OCI-M2 (cell line): ENCODE results near the gene TEX12.
"Not testable (repeated sequence)": the region's sequence is repeated elsewhere in the genome, so short reads cannot be mapped to it uniquely, and the experiment has no call there.

ENCODE experiments used
- DNase-seq: peaks from one replicate; lab custom pipeline; 2025; ENCODE audit not compliant: unreplicated experiment; lab: John Stamatoyannopoulos, UW

TEX12 gene

DNA sequence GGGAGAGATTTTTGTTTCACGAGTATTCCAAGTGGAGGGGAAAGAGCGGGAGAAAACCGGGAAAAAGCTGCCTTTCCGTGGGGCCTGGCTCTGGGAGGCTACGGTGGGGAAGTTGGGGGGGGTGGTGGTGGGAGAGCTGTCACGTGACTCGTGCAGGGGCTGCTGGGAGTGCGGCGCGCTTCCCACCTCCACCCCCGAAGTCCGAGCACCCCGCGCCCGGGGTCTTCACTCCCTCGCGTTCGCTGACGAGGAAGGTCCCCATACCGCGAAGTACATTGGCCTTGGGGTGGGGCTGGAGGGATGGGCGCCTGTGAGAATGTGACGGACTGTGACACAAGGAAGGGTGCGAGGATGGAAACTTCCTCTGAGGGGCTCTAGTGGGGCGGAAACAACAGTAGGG is at the start of gene TEX12:
TEX12 (plus strand) TSS at position 228 of the 400 bp plus-strand sequence. CDS start 1,897 bp downstream, outside the sequence.
- DNase-seq, result no peak

DNA sequence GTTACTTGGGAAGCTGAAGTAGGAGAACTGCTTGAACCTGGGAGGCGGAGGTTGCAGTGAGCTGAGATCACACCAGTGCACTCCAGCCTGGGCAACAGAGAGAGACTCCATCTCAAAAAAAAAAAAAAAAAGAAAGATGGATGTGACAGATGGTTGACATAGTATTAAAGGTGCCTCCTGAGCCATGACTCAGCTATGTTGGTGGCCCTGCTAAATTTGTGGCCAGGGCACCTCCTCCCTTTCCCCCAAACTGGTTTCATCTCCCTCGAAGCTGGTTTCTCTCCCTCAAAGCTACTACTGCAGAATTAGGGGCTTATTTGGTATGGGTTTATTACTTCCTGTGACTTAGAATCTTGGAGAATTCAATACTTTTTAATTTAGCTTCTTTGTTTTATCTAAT is 49.0 kb upstream of the TEX12 start:
- no peak for DNase-seq

DNA sequence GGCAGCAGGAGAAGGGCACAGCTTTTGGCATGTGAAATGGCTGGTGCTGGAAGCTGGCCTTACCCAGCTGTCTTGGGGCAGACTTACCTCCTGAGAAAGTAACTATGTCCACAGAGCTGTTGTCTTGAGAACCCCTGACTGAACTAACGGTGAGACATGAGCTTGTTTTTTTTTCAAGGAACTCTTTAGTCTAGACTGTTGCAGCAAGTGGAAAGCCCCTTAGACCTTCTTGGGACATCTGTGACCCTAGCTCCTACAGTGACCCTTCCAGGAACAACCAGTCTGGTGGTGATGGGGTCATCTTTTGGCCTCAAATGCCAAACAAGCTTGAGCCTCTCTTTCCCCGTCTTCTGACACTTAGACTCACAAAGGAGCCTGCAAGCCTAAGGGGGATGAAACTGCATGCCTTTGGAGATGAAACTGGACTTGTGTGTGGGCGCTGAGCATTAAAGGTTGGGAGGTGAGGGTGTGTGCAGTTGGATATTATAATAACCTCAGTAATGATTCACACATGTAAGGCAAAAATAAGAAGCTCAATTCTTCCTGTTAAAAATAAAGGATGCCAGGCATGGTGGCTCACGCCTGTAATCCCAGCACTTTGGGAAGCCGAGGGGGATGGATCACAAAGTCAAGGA is 45.1 kb upstream of the TEX12 start:
- DNase-seq, result no peak

DNA sequence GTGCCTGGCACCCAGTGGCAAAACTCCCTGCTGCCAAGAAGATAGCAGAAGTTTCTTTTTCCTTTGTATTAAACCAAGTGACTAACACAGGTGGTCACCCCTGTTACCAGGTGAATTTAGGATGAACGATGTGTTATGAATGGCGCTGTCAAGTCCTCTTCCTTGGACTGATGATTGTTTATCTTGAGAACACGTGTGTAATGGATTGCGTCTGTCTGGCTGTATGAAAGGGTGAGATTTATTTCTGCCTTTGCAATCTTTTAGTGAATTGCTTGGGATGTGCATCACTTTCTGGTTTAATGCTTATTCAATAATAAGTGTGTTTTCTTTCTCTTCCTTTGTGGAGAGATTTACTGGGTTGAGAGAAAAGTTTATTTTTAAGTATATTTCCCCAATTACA is 44.0 kb upstream of the TEX12 start:
- no peak for DNase-seq

GRCh38 chr11:112127056-112127455 is 40.1 kb upstream of the TEX12 start:
- DNase-seq, result no peak

- DNase-seq, result no peak
Observed at GRCh38 chr11:112128483-112129121, 38.6 kb upstream of the TEX12 start.

DNA sequence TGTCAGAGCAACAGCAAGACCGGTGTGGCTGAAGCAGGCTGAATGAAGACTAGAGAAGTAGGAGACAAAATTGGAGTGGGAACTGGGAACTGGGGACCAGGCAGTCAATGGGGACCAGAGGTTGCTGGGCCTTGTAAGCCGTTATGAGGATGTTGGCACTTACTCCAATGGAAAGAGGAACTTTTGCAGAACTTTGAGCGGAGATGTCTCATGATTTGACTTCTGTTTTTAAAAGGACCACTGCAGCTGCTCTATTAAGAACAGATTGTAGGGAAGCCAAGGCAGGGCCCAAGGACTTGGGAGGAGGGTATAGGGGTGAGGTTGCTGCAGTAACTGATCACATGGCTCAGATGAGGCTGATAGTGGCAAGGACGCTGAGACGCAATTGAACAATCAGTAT is 37.5 kb upstream of the TEX12 start:
- DNase-seq, result no peak

GRCh38 chr11:112132737-112133136 is 34.4 kb upstream of the TEX12 start:
- DNase-seq, result no peak

DNA sequence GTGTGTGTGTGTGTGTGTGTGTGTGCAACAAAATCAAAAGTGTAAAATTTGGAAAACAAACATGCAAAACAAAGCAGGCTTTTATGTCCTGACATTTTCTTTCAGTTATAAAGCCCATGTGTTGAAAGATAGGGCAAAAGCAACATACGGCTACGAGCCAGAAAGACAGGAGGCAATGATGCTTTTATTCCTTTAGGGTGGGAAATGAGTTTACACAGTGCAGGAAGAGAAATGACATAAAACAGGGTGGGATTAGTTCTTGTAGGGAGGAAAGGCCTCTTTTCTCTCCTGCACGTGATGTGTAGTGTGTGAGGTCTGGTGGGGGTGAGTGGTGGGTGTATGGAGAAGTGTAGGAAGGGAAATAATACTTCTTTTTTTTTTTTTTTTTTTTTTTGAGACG is 32.7 kb upstream of the TEX12 start:
- no peak for DNase-seq

GRCh38 chr11:112143597-112143996 is 23.6 kb upstream of the TEX12 start:
- DNase-seq, result no peak

- no peak for DNase-seq
Observed at GRCh38 chr11:112150517-112150916, 16.7 kb upstream of the TEX12 start.

DNA sequence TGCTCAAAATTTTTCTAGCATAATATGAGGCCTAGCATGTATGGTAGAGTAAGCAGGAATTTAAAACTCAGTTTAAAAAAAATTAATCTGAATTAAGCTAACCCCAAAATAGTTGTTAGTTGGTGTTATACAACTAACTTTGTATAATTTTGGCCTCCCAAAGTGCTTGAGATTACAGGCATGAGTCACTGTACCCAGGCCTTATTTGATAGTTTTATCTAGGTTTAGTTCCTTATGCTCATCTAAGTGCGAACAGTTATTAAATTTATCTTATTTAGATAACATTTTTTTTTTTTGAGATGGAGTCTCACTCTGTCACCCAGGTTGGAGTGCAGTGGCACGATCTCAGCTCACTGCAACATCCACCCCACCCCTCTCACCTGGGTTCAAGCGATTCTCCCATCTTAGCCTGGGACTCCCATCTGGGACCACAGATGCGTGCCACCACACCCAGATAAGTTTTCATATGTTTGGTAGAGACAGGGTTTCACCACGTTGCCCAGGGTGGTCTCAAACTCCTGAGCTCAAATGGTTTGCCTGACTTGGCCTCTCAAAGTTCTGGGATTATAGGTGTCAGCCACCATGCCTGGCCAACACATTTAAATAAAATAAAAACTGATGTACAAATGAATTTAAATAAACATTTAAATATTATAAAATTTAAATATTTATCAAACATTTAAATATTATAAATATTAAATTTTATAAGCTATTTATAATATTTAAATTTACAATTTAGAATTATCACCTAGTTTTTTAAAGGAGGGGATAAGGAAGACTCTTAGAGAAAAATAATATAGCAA is 10.8 kb upstream of the TEX12 start:
- DNase-seq, result no peak

DNA sequence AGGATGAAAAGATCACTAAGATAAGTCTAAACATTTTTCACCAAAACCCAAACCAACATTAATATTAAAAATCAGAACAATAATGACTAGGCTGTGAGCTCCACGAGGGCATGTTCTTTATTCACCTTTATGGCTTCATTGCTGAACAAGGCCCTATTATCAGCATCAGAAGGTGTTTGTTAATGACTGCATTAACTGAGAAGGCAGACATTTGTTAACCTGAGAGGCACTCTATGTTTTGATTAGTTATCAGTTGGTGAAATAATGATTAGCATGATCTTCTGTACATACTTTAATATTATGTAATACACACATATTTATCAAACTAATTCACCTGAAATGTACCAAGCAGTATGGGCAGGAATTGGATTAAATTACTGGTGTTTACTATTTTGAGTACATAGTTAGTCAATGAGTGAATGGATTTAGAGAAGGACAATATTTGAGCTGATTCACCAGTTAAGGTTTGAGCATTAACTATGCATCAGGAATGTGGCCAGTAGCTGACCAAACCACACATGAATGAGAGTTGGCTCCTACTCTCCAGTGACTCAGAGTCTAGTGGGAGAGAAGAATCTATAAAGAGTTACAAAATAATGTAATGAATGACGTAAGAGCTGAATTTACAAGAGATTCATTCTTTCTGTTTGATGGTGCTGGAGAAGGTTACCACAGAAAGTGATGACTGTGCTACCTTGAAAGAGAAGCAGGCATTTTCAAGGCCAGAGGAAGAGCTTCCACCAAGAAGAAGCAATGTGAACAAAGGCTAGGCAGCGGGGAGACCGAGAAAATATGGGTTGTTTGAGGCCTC is 10.0 kb upstream of the TEX12 start:
- DNase-seq, result no peak

DNA sequence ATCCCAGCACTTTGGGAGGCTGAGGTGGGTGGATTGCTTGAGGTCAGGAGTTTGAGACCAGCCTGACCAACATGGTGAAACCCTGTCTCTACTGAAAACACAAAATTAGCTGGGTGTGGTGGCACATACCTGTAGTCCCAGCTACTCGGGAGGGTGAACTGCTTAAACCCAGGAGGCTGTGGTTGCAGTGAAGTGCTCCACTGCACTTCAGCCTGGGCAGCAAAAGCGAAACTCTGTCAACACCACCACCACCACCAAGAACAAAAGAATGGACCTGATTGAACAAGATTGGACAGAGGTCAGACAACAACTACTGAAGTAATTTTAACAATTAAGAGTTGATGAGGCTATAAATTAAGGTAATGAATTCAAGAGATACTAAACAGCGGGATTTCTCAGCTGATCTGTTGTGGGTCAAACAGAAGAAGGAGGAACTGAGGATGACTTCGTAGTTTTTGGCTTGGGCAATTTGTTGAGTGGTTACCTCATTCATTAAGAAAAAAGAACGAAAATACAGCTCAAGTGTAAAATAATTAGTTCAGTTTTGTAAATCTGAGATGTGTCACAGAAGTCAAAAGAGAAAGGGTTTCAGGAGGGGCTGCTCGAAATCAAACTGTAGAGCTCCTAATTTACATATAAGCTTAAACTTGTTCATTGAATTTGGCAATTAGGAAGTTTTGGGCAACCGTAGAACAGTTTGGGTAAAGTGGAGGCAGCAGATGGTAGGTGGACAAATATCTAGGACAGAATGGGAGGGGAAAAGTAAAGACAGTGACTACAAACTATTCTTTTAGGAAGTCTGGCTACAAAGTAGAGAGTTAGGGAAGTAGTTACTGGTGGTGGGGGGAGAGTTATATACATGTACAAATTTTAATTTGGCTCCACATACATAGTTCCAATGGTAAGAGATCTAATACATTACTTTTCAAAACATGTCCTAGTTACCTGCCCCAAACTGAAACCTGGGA is 7.8 kb upstream of the TEX12 start:
- DNase-seq, result no peak

DNA sequence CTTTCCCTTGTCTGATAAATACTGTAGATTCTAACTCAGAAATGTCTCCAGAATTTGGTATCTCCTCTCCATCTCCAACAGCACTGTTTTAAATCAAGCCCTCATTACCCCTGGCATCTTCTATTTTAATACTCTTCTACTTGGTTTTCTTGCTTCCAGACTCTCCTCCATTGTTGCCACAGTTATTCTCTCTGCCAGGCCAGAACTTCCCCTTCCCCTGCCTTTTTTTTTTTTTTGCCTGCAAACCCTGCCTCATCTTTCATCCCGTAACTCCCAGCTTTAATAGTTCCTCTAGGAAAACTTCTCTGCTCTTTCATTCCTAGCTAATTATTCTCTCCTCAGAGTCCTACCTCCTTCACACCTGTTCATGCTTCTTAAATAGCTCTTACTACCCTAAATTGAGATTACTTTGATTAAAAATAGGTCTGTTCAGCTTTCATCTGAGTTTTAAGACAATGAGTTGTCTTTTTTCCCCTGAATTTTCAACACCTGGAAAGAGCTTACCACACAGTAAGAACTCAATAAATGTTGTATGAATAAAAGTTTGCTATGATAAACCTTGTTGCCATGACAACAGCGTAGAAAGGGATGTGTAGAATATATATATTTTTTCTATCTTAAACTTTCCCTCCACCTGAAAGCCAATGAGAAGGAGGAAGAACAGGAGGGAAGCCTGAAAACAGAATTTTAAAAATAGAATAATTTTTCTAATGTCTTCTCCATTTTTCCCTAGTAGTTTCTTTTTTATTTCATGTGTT is 6.9 kb upstream of the TEX12 start:
- no peak for DNase-seq

- no peak for DNase-seq
Observed at GRCh38 chr11:112161012-112161411, 6.2 kb upstream of the TEX12 start.

GRCh38 chr11:112162200-112162599 is 5.0 kb upstream of the TEX12 start:
- not testable (repeated sequence) for DNase-seq

DNA sequence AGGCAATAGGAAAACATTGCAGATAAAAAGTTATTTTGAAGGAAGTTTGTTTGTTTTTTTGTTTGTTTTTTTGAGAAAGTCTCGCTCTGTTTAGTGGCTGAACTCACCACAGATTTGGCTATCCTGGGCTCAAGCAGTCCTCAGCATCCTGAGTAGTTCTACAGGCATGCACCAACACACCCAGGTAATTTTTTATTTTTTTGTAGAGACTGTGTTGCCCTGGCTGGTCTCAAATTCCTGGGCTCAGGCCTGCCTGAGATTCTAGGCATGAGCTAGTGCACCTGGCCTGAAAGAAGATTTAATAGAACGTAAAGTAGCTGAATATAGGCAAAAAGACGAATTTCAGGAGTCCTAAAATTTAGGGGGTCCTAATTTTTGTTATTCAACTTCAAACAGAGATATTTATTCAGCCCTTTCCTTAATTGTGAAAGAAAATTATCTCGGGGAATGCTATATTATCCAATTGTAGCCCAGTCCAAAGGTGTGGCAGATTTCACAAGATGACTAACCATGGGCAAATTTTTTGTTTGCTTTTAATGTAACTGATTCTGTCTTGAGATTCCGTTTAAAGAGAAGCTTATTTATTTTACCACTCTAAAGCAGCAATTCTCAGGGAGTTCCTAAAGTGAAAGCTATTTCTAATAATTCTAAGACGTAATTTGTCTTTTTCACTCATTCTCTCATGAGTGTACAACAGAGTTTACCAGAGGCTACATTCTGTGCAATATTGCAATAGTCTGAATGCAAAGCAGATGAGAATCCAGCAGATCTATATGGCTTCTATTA is 4.2 kb upstream of the TEX12 start:
- no peak for DNase-seq
